B cell (primary cell): ENCODE measurements around the gene DOK5.

ENCODE experiments used
- CTCF ChIP-seq: fragments of 200-600 bp; IDR thresholded peaks from one replicate; pipeline ENCODE4 v1.8.0; 2022; ENCODE audit warnings: antibody characterized with exemption, mild to moderate bottlenecking
- EZH2 ChIP-seq: IDR thresholded peaks from 2 replicates; pipeline ENCODE4 v1.6.1; 2012; ENCODE audit warnings: borderline replicate concordance, low read depth, mild to moderate bottlenecking, moderate library complexity, low read length; ENCODE audit not compliant: insufficient read depth, poor library complexity, severe bottlenecking

- TF ChIP-seq CTCF = no peak
- no peak for TF ChIP-seq EZH2
These were observed 16.1 kb upstream of the DOK5 start for GRCh38 chr20:54459279-54459678.
